Measurements from ENCODE around the gene MPZL2.

Gene MPZL2

GRCh38 chr11:118238929-118239328, 25.2 kb downstream of the MPZL2 start:
- ChIA-PET POLR2A (no interaction called here), CTCF (no interaction called here)
- DNase-seq (ENCODE audit: extremely low spot score): no peak
- no peak for TF ChIP-seq ZNF384 (IDR thresholded peaks at IDR 0.05)
- no peak for TF ChIP-seq BHLHE40 (IDR thresholded peaks at IDR 0.05; ENCODE audit: borderline replicate concordance)
- no peak for TF ChIP-seq TARDBP (IDR thresholded peaks at IDR 0.05)

- ChIA-PET POLR2A (no interaction called here), CTCF (no interaction called here)
- TF ChIP-seq FOXK2 (IDR thresholded peaks at IDR 0.05): no peak
- no peak for TF ChIP-seq ELF4 (IDR thresholded peaks at IDR 0.05)
- no peak for TF ChIP-seq SP1 (IDR thresholded peaks at IDR 0.05)
- TF ChIP-seq FOXM1 (IDR thresholded peaks at IDR 0.05; ENCODE audit: borderline replicate concordance): no peak
- no peak for TF ChIP-seq HDGF (IDR thresholded peaks at IDR 0.05; ENCODE audit: borderline replicate concordance)
- no peak for TF ChIP-seq CTBP1 (IDR thresholded peaks at IDR 0.05; ENCODE audit: borderline replicate concordance)
- no peak for TF ChIP-seq TARDBP (IDR thresholded peaks at IDR 0.05)
- TF ChIP-seq SUZ12 (IDR thresholded peaks at IDR 0.05): no peak
- TF ChIP-seq NFRKB (IDR thresholded peaks at IDR 0.05): no peak
- no peak for TF ChIP-seq LEF1 (IDR thresholded peaks at IDR 0.05; ENCODE audit: borderline replicate concordance)
- no peak for TF ChIP-seq L3MBTL2 (conservative IDR thresholded peaks at IDR 0.05)
- TF ChIP-seq BHLHE40 (IDR thresholded peaks at IDR 0.05; ENCODE audit: borderline replicate concordance): no peak
- TF ChIP-seq, protein P1, sequence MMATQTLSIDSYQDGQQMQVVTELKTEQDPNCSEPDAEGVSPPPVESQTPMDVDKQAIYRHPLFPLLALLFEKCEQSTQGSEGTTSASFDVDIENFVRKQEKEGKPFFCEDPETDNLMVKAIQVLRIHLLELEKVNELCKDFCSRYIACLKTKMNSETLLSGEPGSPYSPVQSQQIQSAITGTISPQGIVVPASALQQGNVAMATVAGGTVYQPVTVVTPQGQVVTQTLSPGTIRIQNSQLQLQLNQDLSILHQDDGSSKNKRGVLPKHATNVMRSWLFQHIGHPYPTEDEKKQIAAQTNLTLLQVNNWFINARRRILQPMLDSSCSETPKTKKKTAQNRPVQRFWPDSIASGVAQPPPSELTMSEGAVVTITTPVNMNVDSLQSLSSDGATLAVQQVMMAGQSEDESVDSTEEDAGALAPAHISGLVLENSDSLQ (IDR thresholded peaks at IDR 0.05): no peak
- TF ChIP-seq FOXA1 (IDR thresholded peaks at IDR 0.05): no peak
- no peak for TF ChIP-seq ZNF384 (IDR thresholded peaks at IDR 0.05)
- no peak for TF ChIP-seq ARNT (IDR thresholded peaks at IDR 0.05)
- DNase-seq (ENCODE audit: extremely low spot score): no peak
Observed at GRCh38 chr11:118238421-118238820, 25.7 kb downstream of the MPZL2 start.

- ChIA-PET POLR2A (no interaction called here), CTCF (no interaction called here)
- TF ChIP-seq, protein P1 (IDR thresholded peaks at IDR 0.05): no peak
- TF ChIP-seq L3MBTL2 (conservative IDR thresholded peaks at IDR 0.05): no peak
- no peak for DNase-seq (ENCODE audit: extremely low spot score)
Observed at GRCh38 chr11:118236170-118236569, 27.9 kb downstream of the MPZL2 start.

DNA sequence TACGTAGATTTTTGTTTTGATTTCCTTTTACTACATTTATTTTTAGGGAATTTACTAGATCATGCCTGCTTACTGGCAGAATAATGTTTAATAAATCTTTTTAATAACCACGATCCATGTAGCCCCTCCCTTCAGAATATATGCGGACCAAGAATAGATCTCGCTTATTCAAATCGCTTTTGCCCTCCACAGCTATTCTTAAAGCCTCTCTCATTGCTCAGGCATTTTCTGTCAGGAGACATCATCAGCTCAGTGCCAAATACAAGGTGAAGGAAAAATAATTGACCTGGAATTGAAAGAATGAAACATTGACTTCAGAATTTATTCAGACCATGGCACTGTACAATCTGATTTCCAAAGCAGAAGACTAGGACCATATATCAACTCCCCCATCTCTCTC, 29.3 kb downstream of the MPZL2 start:
- CTCF ChIA-PET: no interaction called here
- TF ChIP-seq ELF4 (IDR thresholded peaks at IDR 0.05): no peak
- no peak for TF ChIP-seq HDGF (IDR thresholded peaks at IDR 0.05; ENCODE audit: borderline replicate concordance)
- no peak for TF ChIP-seq FOXM1 (IDR thresholded peaks at IDR 0.05; ENCODE audit: borderline replicate concordance)
- TF ChIP-seq SUZ12 (IDR thresholded peaks at IDR 0.05): no peak
- POLR2A ChIA-PET: no interaction called here
- no peak for DNase-seq (ENCODE audit: extremely low spot score)

DNA sequence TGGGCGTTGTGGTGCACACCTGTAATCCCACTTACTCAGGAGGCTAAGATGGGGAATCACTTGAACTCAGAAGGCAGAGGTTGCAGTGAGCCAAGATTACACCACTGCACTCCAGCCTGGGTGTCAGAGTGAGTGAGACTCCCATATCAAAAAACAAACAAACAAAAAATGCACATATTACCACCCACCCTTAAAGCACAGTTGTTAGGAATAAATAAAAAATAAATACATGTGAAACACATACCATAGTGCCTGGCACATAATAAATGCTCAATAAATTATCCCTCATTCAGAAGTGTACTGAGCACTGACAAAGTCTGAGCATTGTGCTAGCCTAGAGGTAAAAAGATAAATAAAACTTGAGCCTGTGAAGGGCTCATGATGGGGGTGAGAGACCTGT, 30.2 kb downstream of the MPZL2 start:
- ChIA-PET POLR2A (no interaction called here), CTCF (no interaction called here)
- no peak for TF ChIP-seq FOXA1 (IDR thresholded peaks at IDR 0.05)
- no peak for TF ChIP-seq FOXM1 (IDR thresholded peaks at IDR 0.05; ENCODE audit: borderline replicate concordance)
- TF ChIP-seq FOXK2 (IDR thresholded peaks at IDR 0.05): no peak
- TF ChIP-seq ELF4 (IDR thresholded peaks at IDR 0.05): no peak
- no peak for TF ChIP-seq CTBP1 (IDR thresholded peaks at IDR 0.05; ENCODE audit: borderline replicate concordance)
- TF ChIP-seq, protein P1 (IDR thresholded peaks at IDR 0.05): no peak
- TF ChIP-seq SUZ12 (IDR thresholded peaks at IDR 0.05): no peak
- TF ChIP-seq TARDBP (IDR thresholded peaks at IDR 0.05): no peak
- no peak for TF ChIP-seq SP1 (IDR thresholded peaks at IDR 0.05)
- no peak for TF ChIP-seq HDGF (IDR thresholded peaks at IDR 0.05; ENCODE audit: borderline replicate concordance)
- TF ChIP-seq ARNT (IDR thresholded peaks at IDR 0.05): no peak
- TF ChIP-seq BHLHE40 (IDR thresholded peaks at IDR 0.05; ENCODE audit: borderline replicate concordance): no peak
- TF ChIP-seq LEF1 (IDR thresholded peaks at IDR 0.05; ENCODE audit: borderline replicate concordance): no peak
- TF ChIP-seq ZNF384 (IDR thresholded peaks at IDR 0.05): no peak
- TF ChIP-seq NFRKB (IDR thresholded peaks at IDR 0.05): no peak
- no peak for DNase-seq (ENCODE audit: extremely low spot score)

GRCh38 chr11:118233377-118233776, 30.7 kb downstream of the MPZL2 start:
- CTCF ChIA-PET: interaction anchor here (1.1 kb wide), 1 partner anchor 35 kb away, joined by 3 read pairs; no protein-coding TSS in a partner anchor
- DNase-seq (ENCODE audit: extremely low spot score): no peak
- POLR2A ChIA-PET: no interaction called here
- no peak for TF ChIP-seq NFRKB (IDR thresholded peaks at IDR 0.05)
- TF ChIP-seq BHLHE40 (IDR thresholded peaks at IDR 0.05; ENCODE audit: borderline replicate concordance): no peak
- TF ChIP-seq TARDBP (IDR thresholded peaks at IDR 0.05): no peak
- no peak for TF ChIP-seq FOXA1 (IDR thresholded peaks at IDR 0.05)
- no peak for TF ChIP-seq HDGF (IDR thresholded peaks at IDR 0.05; ENCODE audit: borderline replicate concordance)
- no peak for TF ChIP-seq CTBP1 (IDR thresholded peaks at IDR 0.05; ENCODE audit: borderline replicate concordance)
- TF ChIP-seq LEF1 (IDR thresholded peaks at IDR 0.05; ENCODE audit: borderline replicate concordance): no peak
- TF ChIP-seq SP1 (IDR thresholded peaks at IDR 0.05): no peak
- no peak for TF ChIP-seq SUZ12 (IDR thresholded peaks at IDR 0.05)
- TF ChIP-seq ARNT (IDR thresholded peaks at IDR 0.05): no peak
- TF ChIP-seq L3MBTL2 (conservative IDR thresholded peaks at IDR 0.05): no peak
- TF ChIP-seq FOXM1 (IDR thresholded peaks at IDR 0.05; ENCODE audit: borderline replicate concordance): no peak
- no peak for TF ChIP-seq ZNF384 (IDR thresholded peaks at IDR 0.05)
- no peak for TF ChIP-seq FOXK2 (IDR thresholded peaks at IDR 0.05)
- TF ChIP-seq, protein P1 (IDR thresholded peaks at IDR 0.05): no peak

Measured in HEK293T (cell line).